Vagina (tissue), 2 donors: ENCODE results near the gene XPO5.

Experiments
- CTCF ChIP-seq, 3 experiments: fragments of 450-650 bp in 2 of 3; fragments of 200-600 bp in 1 of 3; sonication (generic) in 1 of 3; IDR thresholded peaks; one replicate each; pipeline ENCODE4 v1.5.1; 2017 to 2019; ENCODE audit warnings: antibody characterized with exemption in 3 of 3, mild to moderate bottlenecking in 2 of 3, moderate library complexity in 2 of 3
- POLR2AphosphoS5 ChIP-seq, 2 donors: sonication (generic); formaldehyde crosslinking; IDR thresholded peaks; one replicate each; pipeline ENCODE4 v1.9.0; 2017; ENCODE audit warnings: antibody characterized with exemption in 2 of 2, mild to moderate bottlenecking in 2 of 2, low read depth in 1 of 2; ENCODE audit not compliant: insufficient read depth in 1 of 2

DNA sequence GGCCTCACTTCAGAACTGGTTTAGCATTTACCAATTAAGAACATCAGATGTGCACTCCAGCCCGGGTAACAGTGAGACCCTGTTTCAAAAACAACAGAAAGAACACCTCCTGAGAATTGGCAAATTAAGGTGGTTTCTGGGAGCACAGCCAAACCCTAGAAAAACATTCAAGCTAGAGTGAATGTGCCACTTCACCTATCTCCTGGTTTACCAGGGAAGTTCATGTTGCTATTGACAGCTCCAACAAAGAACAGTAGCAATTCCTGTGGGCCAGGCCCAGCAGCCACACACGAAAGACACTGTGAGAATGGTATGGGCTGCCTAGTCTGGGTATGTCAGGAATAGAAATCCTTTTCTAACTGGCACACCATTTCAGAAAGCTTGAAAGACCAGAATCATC, 54.0 kb downstream of the XPO5 start:
- TF ChIP-seq POLR2AphosphoS5 (IDR thresholded peaks at IDR 0.05; ENCODE audit: insufficient read depth in 1 of 2, low read depth in 1 of 2): no peak
- no peak for TF ChIP-seq CTCF (IDR thresholded peaks at IDR 0.05)
